H1 (cell line): ENCODE data around the gene TMEM266. TPM values are rescaled to one million over a fixed set of nuclear protein-coding genes. Genes with fewer than 3 reads are reported as not detected.

Experiments
- CTCF ChIA-PET: fragments of 300-600 bp; sonication (Branson Sonifier 250); formaldehyde crosslinking; loops from one replicate; lab custom pipeline; 2021; ENCODE audit not compliant: partially characterized antibody; lab: Charles Lee
- POLR2A ChIA-PET: fragments of 300-600 bp; sonication (Branson Sonifier 250); formaldehyde crosslinking; loops from one replicate; lab custom pipeline; 2021; ENCODE audit warnings: inconsistent platforms; ENCODE audit not compliant: partially characterized antibody; lab: Charles Lee
- DNase-seq, 2 experiments: peaks; one replicate each; pipeline versions ENCODE4 v3.0.0 to v3.0.0-alpha.2; 2010 to 2022; ENCODE audit warnings: low spot score in 2 of 2, low read depth in 1 of 2, mixed read lengths in 1 of 2
- FAIRE-seq: peaks from 2 replicates; lab custom pipeline; 2011; peaks lifted over from hg19 to GRCh38; lab: Jason Lieb, UNC
- H2AFZ ChIP-seq: 2 replicates; pipeline ENCODE4 v1.8.1; 2012; ENCODE audit warnings: low read length, inconsistent platforms
- H2AK5ac ChIP-seq: 2 replicates; pipeline ENCODE4 v1.6.1; 2013; ENCODE audit warnings: low read depth, low read length
- H2BK120ac ChIP-seq: replicated peaks from 2 replicates; pipeline ENCODE3; 2013; ENCODE audit warnings: low read depth, low read length, inconsistent platforms
- H2BK12ac ChIP-seq: 2 replicates; pipeline ENCODE4 v1.6.1; 2013; ENCODE audit warnings: low read depth, low read length
- H2BK15ac ChIP-seq: 2 replicates; pipeline ENCODE4 v1.6.1; 2013; ENCODE audit warnings: low read length
- H2BK20ac ChIP-seq: 2 replicates; pipeline ENCODE4 v1.6.1; 2013; ENCODE audit warnings: low read length
- H2BK5ac ChIP-seq: 2 replicates; pipeline ENCODE4 v1.6.1; 2013; ENCODE audit warnings: low read depth, low read length
- H3K14ac ChIP-seq: 2 replicates; pipeline ENCODE4 v1.6.1; 2013; ENCODE audit warnings: inconsistent platforms; ENCODE audit not compliant: insufficient read length
- H3K18ac ChIP-seq: 2 replicates; pipeline ENCODE4 v1.6.1; 2013; ENCODE audit warnings: low read length; ENCODE audit errors: extremely low read depth
- H3K23ac ChIP-seq: 2 replicates; pipeline ENCODE4 v1.6.1; 2013; ENCODE audit warnings: inconsistent platforms; ENCODE audit not compliant: insufficient read length
- H3K23me2 ChIP-seq: 2 replicates; pipeline ENCODE4 v1.6.1; 2013; ENCODE audit warnings: low read depth, low read length
- H3K27ac ChIP-seq: 2 replicates; pipeline ENCODE4 v1.6.1; 2011; ENCODE audit warnings: low read depth, low read length, inconsistent platforms
- H3K27me3 ChIP-seq, 4 experiments: replicated peaks in 1 of 4; 1 replicate in 1 of 4; 2 replicates in 3 of 4; pipeline versions ENCODE4 v1.6.1 to v1.8.1; 2011 to 2013; ENCODE audit warnings: low read length in 3 of 4, mild to moderate bottlenecking in 3 of 4, inconsistent platforms in 2 of 4, mixed read lengths in 2 of 4, moderate library complexity in 1 of 4; ENCODE audit not compliant: control insufficient read depth in 3 of 4, insufficient read depth in 3 of 4; ENCODE audit errors: extremely low read depth in 1 of 4
- H3K36me3 ChIP-seq, 4 experiments: 2 replicates each; pipeline versions ENCODE4 v1.6.1 to v1.8.1; 2011 to 2013; ENCODE audit warnings: mild to moderate bottlenecking in 4 of 4, low read length in 3 of 4, moderate library complexity in 2 of 4, control low read depth in 1 of 4, inconsistent platforms in 1 of 4; ENCODE audit not compliant: insufficient read depth in 4 of 4, control insufficient read depth in 2 of 4
- H3K4ac ChIP-seq: replicated peaks from 2 replicates; pipeline ENCODE3; 2013; ENCODE audit warnings: low read length, low read depth, mixed read lengths, inconsistent platforms; ENCODE audit not compliant: insufficient read length
- H3K4me1 ChIP-seq, 4 experiments: replicated peaks in 1 of 4; 1 replicate in 1 of 4; 2 replicates in 3 of 4; pipeline versions ENCODE4 v1.6.1 to v1.8.1; 2011 to 2013; ENCODE audit warnings: low read length in 3 of 4, inconsistent platforms in 2 of 4, mixed read lengths in 1 of 4; ENCODE audit not compliant: insufficient read depth in 4 of 4, control insufficient read depth in 3 of 4
- H3K4me2 ChIP-seq, 2 experiments: 2 replicates each; pipeline versions ENCODE4 v1.6.1 to v1.8.1; 2011 to 2013; ENCODE audit warnings: low read depth in 2 of 2, low read length in 2 of 2, control low read depth in 1 of 2, inconsistent platforms in 1 of 2, mild to moderate bottlenecking in 1 of 2; ENCODE audit not compliant: insufficient read depth in 1 of 2
- H3K4me3 ChIP-seq, 4 experiments: fragments of 200-600, 300-600 bp in 1 of 4; sonication (generic), shearing (Covaris generic), sonication (Bioruptor Twin) in 1 of 4; 2 replicates each; pipeline versions ENCODE4 v1.5.1 to v1.8.1; 2011 to 2016; ENCODE audit warnings: low read length in 4 of 4, low read depth in 3 of 4, control low read depth in 2 of 4, inconsistent platforms in 2 of 4, mild to moderate bottlenecking in 2 of 4, mixed read lengths in 1 of 4, moderate library complexity in 1 of 4; ENCODE audit not compliant: insufficient read depth in 2 of 4; ENCODE audit errors: extremely low read depth in 1 of 4
- H3K56ac ChIP-seq: replicated peaks from 2 replicates; pipeline ENCODE3; 2013; ENCODE audit warnings: low read depth, mild to moderate bottlenecking, mixed read lengths, low read length, inconsistent platforms; ENCODE audit not compliant: insufficient read length
- H3K79me1 ChIP-seq: 2 replicates; pipeline ENCODE4 v1.6.1; 2013; ENCODE audit warnings: low read depth, low read length, control low read depth
- H3K79me2 ChIP-seq, 2 experiments: 2 replicates each; pipeline versions ENCODE4 v1.6.1 to v1.8.1; 2012 to 2013; ENCODE audit warnings: low read length in 2 of 2, mild to moderate bottlenecking in 2 of 2, inconsistent platforms in 1 of 2; ENCODE audit not compliant: insufficient read depth in 2 of 2, control insufficient read depth in 1 of 2
- H3K9ac ChIP-seq, 4 experiments: replicated peaks in 1 of 4; 1 replicate in 1 of 4; 2 replicates in 3 of 4; pipeline versions ENCODE4 v1.6.1 to v1.8.1; 2011 to 2013; ENCODE audit warnings: low read depth in 3 of 4, low read length in 3 of 4, control low read depth in 2 of 4, mild to moderate bottlenecking in 2 of 4, moderate library complexity in 2 of 4, inconsistent platforms in 1 of 4; ENCODE audit errors: extremely low read depth in 1 of 4
- H3K9me3 ChIP-seq, 2 experiments: 2 replicates each; pipeline versions ENCODE4 v1.6.1 to v1.8.1; 2012 to 2013; ENCODE audit warnings: mild to moderate bottlenecking in 2 of 2, moderate library complexity in 2 of 2, control low read depth in 1 of 2, inconsistent platforms in 1 of 2, low read depth in 1 of 2, low read length in 1 of 2, mixed read lengths in 1 of 2; ENCODE audit not compliant: insufficient read depth in 2 of 2
- H4K20me1 ChIP-seq, 2 experiments: replicated peaks in 1 of 2; 2 replicates each; pipeline versions ENCODE3 to v1.8.1; 2011 to 2013; ENCODE audit warnings: inconsistent platforms in 2 of 2, low read length in 2 of 2, mild to moderate bottlenecking in 1 of 2; ENCODE audit not compliant: insufficient read depth in 2 of 2, control insufficient read depth in 1 of 2
- H4K5ac ChIP-seq: 2 replicates; pipeline ENCODE4 v1.6.1; 2013; ENCODE audit warnings: low read length, low read depth, mixed read lengths, inconsistent platforms; ENCODE audit not compliant: insufficient read length
- H4K8ac ChIP-seq: 2 replicates; pipeline ENCODE4 v1.8.0; 2013; ENCODE audit warnings: mild to moderate bottlenecking, moderate library complexity, low read length, inconsistent platforms; ENCODE audit not compliant: insufficient read depth; ENCODE audit errors: extremely low read depth
- H4K91ac ChIP-seq: replicated peaks from 2 replicates; pipeline ENCODE3; 2013; ENCODE audit warnings: low read length, mixed read lengths, inconsistent platforms; ENCODE audit not compliant: insufficient read length
- HDAC6 ChIP-seq: IDR thresholded peaks from one replicate; pipeline ENCODE4 v1.7.1; 2012; ENCODE audit warnings: low read depth, mild to moderate bottlenecking, inconsistent platforms, low read length, moderate library complexity
- WGBS, 2 experiments: shearing (Covaris generic) in 1 of 2; methylation state at CpG; one replicate each; pipeline versions ENCODE4 v1.1.6 to v1.1.7; 2013 to 2015; ENCODE audit warnings: low lambda C conversion rate in 2 of 2, mixed read lengths in 2 of 2, inconsistent platforms in 1 of 2, low coverage in 1 of 2, missing lambda C conversion rate in 1 of 2; ENCODE audit not compliant: insufficient replicate concordance in 2 of 2, insufficient coverage in 1 of 2, insufficient read length in 1 of 2; ENCODE audit errors: extremely low coverage in 1 of 2, missing lambda C conversion rate in 1 of 2; 5-methylcytosine and 5-hydroxymethylcytosine counted together
- polyA plus RNA-seq, 7 experiments: library from polyadenylated mRNA; depleted of rRNA in 3 of 7; stranded (reverse) in 5 of 7; unstranded in 2 of 7; fragments of >200 nt in 5 of 7; fragments of 200-250 nt in 2 of 7; gene quantifications; 1 replicate in 5 of 7; 2 replicates in 1 of 7; 4 replicates in 1 of 7; pipeline versions ENCODE4 v1.2.1 to v1.2.3, GENCODE V29; 2011 to 2013; ENCODE audit warnings: missing spikeins in 2 of 7, mixed read lengths in 2 of 7
- total RNA-seq: library from RNA; stranded (reverse); fragmentation: NEBNext Ultra II Directional; extraction: Animal tissue kit (Norgen Biotek cat#: 25700); gene quantifications from 2 replicates; pipeline ENCODE4 v1.2.1, GENCODE V29; 2021
- TF ChIP-seq, protein P1 (sequence below): IDR thresholded peaks from 2 replicates; pipeline ENCODE4 v1.6.1; 2011; ENCODE audit warnings: low read depth, mild to moderate bottlenecking, low read length; ENCODE audit not compliant: insufficient read depth

Gene TMEM266
- total and polyA plus RNA-seq, 2 of the 8 experiments (the other 6 are each of a cell fraction or from before 2014, with no cell fraction given): 2.6 TPM

DNA sequence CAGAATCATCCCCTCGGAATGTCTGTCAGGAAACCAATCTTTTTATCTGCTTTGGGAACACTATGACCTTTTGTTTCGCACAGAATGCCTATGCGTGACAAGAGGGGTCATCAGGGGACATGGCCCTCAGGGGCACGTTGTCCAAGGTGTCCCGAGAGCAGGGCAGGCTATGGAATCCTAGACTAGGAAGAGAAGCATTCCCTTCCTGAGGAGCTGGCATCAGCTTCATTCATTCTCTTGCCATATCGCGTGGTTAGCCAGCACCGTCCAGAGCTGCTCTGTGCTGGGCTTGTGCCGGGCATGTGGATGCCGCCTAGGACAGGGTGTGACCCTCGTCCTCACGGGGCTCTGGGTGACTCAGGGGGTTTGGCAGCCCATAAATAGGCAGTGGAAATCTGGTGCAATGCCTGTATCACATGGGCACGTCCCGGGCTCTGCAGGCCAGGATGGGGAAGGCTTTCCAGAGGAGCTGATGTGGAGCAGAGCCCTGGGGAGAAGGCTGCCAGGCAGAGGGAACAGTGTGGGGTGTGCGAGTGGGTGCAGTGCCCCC lies 117.8 kb downstream of the TMEM266 start:
- no peak for DNase-seq
- no peak overlapping the region for H3K4me2 ChIP-seq
- TF ChIP-seq, protein P1, sequence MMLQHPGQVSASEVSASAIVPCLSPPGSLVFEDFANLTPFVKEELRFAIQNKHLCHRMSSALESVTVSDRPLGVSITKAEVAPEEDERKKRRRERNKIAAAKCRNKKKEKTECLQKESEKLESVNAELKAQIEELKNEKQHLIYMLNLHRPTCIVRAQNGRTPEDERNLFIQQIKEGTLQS: no peak
- no peak for TF ChIP-seq HDAC6

More for the DNA sequence above, 117.8 kb downstream of the TMEM266 start:
- Histone ChIP-seq H3K14ac (no peak overlapping the region), H4K91ac (no peak overlapping the region), H3K4ac (no peak overlapping the region), H2BK120ac (no peak overlapping the region), H3K56ac (no peak overlapping the region), H3K23ac (no peak overlapping the region), H4K8ac (no peak overlapping the region; the same call in 1 of the 2 replicates), H3K27me3 (no peaks in the 10 kb centered on the region; a peak in 1 of 7 replicates), H4K20me1 (no peaks in the 10 kb centered on the region), H3K27ac (no peak overlapping the region), H3K23me2 (no peaks in the 10 kb centered on the region), H3K79me2 (no peaks in the 10 kb centered on the region), H3K9ac (no peak overlapping the region), H3K18ac (no peak overlapping the region), H2BK20ac (no peak overlapping the region), H2BK5ac (no peak overlapping the region), H3K9me3 (no peaks in the 10 kb centered on the region), H3K36me3 (no peaks in the 10 kb centered on the region), H3K4me3 (no peak overlapping the region), H2BK15ac (no peak overlapping the region), H4K5ac (no peak overlapping the region), H2AFZ (no peak overlapping the region), H2BK12ac (no peak overlapping the region), H3K4me1 (0 out of 7 replicates have a peak, but pooled peaks cover 0 to 3% (median 0%) of the 10 kb centered on the region in 4 experiments), H2AK5ac (no peak overlapping the region), H3K79me1 (no peaks in the 10 kb centered on the region)
- CTCF ChIA-PET: interaction anchor here (1.0 to 4.5 kb wide), 6 partner anchors 8 to 39 kb away, joined by 3 to 23 read pairs (median 4); no protein-coding TSS in a partner anchor
- 82% methylated on average over 15 of the region's 15 CpGs; no CpG with 5 or more reads in 1 of the 2 experiments for WGBS, 2 experiments
- POLR2A ChIA-PET: no interaction called here
- no peak for FAIRE-seq
